HL-60 (cell line): Measurements from ENCODE around the gene BTBD16.

Experiments
- GABPA ChIP-seq: IDR thresholded peaks from 2 replicates; pipeline ENCODE4 v1.6.1; 2012; ENCODE audit warnings: low read depth
- POLR2AphosphoS5 ChIP-seq: IDR thresholded peaks from 2 replicates; pipeline ENCODE4 v1.6.1; 2012; ENCODE audit warnings: low read depth
- SPI1 ChIP-seq: IDR thresholded peaks from 2 replicates; pipeline ENCODE4 v1.6.1; 2012; ENCODE audit warnings: low read depth, mild to moderate bottlenecking, borderline replicate concordance
- TF ChIP-seq, protein P1 (sequence below): IDR thresholded peaks from one replicate; pipeline ENCODE4 v1.5.1; 2011; ENCODE audit warnings: low read length, control low read depth, inconsistent platforms; ENCODE audit not compliant: insufficient read depth
- TF ChIP-seq, protein P2 (sequence below): IDR thresholded peaks from 2 replicates; pipeline ENCODE4 v1.6.1; 2012; ENCODE audit warnings: low read depth; ENCODE audit not compliant: insufficient replicate concordance

DNA sequence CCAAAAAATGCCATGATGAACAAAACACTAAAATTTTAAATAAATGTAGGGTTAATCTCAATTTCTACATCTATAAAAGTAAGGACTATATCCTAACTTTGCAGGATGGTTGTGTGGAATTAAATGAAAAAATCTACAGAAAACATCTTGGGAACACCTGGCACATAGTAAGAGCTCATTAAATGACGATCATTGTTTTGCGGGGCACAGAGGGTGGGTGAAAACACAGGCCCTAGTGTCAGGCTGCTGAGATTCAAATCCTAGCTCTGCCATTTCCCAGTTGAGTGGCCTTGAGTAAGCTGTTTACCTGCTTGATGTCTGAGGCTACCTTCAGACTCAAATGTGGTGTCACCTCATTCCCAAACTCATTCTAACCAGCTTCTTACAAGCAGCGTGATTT, 35.6 kb downstream of the BTBD16 start:
- TF ChIP-seq, protein P1, sequence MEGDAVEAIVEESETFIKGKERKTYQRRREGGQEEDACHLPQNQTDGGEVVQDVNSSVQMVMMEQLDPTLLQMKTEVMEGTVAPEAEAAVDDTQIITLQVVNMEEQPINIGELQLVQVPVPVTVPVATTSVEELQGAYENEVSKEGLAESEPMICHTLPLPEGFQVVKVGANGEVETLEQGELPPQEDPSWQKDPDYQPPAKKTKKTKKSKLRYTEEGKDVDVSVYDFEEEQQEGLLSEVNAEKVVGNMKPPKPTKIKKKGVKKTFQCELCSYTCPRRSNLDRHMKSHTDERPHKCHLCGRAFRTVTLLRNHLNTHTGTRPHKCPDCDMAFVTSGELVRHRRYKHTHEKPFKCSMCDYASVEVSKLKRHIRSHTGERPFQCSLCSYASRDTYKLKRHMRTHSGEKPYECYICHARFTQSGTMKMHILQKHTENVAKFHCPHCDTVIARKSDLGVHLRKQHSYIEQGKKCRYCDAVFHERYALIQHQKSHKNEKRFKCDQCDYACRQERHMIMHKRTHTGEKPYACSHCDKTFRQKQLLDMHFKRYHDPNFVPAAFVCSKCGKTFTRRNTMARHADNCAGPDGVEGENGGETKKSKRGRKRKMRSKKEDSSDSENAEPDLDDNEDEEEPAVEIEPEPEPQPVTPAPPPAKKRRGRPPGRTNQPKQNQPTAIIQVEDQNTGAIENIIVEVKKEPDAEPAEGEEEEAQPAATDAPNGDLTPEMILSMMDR: no peak
- no peak for TF ChIP-seq POLR2AphosphoS5
- TF ChIP-seq SPI1: no peak
- TF ChIP-seq, protein P2, sequence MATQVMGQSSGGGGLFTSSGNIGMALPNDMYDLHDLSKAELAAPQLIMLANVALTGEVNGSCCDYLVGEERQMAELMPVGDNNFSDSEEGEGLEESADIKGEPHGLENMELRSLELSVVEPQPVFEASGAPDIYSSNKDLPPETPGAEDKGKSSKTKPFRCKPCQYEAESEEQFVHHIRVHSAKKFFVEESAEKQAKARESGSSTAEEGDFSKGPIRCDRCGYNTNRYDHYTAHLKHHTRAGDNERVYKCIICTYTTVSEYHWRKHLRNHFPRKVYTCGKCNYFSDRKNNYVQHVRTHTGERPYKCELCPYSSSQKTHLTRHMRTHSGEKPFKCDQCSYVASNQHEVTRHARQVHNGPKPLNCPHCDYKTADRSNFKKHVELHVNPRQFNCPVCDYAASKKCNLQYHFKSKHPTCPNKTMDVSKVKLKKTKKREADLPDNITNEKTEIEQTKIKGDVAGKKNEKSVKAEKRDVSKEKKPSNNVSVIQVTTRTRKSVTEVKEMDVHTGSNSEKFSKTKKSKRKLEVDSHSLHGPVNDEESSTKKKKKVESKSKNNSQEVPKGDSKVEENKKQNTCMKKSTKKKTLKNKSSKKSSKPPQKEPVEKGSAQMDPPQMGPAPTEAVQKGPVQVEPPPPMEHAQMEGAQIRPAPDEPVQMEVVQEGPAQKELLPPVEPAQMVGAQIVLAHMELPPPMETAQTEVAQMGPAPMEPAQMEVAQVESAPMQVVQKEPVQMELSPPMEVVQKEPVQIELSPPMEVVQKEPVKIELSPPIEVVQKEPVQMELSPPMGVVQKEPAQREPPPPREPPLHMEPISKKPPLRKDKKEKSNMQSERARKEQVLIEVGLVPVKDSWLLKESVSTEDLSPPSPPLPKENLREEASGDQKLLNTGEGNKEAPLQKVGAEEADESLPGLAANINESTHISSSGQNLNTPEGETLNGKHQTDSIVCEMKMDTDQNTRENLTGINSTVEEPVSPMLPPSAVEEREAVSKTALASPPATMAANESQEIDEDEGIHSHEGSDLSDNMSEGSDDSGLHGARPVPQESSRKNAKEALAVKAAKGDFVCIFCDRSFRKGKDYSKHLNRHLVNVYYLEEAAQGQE: no peak
- no peak for TF ChIP-seq GABPA
